DMS 273 treated with DMSO at 0.1 percent for 48 hours (cell line): ENCODE measurements around the gene RIF1.

Source experiments
- DNase-seq: peaks from one replicate; lab custom pipeline; 2025; lab: John Stamatoyannopoulos, UW

Gene RIF1

GRCh38 chr2:151520976-151521375 lies 111.3 kb downstream of the RIF1 start:
- DNase-seq = no peak

DNA sequence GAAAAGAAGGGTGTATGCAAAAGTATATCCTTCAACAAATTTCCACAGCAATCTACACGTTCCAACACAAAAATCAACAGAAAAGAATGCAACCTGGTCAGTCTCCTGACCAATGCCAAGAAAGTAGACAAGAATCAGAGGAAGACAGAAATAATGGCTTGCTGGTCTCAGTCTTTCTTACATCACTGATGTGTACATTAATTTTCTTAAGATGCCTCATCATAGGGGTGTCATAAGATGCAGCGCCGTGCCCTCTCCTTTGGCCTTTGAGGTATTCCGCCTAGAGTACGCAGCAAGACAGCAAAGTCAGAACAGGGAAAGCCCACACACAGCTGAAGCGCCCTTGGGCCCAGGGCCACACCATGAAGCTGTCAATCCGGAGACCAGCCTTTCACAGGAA lies 112.9 kb downstream of the RIF1 start:
- no peak for DNase-seq

DNA sequence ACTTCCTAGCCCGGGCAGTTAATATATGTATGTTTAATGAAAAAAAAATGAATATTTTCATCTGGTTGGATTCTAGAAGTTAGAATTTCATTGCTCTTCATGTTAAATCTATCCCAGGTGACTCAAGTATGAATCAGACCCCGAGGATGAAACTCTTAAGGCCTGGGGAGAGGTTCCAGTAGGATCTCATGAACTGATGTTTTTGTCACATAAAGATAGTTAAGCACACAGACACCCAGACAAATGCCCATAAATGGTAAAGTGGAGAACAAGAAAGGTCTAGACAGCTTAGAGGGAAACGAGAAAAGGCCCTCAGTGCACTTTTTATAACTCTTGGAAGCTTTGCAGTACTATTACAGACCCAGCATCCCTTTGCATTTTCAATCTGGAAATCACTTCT lies 114.1 kb downstream of the RIF1 start:
- DNase-seq = no peak

DNA sequence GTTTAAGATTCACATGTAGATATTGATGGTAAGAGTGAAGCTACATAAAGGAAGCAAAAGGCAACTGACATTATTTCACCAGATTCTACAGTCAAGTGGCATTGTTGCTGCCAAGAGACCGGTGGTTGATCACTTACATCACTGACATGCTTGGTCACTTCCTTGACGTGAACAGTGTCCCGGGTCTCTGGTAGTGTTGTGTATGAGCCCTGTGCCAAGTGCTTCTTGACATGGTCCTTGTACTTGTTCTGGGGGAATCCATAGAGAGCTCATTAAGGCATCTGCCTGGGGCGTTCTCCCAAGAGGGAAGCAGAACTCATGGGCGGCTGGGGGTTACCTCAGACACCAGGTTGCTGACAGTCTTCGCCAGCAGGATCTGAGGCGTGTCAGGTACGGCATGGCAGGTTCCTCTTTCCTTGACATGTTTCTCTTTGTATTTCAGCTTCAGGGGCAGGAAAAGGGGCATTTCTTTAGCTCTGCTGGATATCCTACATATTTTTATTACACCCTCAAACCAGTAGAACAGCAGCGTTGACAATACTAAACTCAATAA lies 116.2 kb downstream of the RIF1 start:
- no peak for DNase-seq

DNA sequence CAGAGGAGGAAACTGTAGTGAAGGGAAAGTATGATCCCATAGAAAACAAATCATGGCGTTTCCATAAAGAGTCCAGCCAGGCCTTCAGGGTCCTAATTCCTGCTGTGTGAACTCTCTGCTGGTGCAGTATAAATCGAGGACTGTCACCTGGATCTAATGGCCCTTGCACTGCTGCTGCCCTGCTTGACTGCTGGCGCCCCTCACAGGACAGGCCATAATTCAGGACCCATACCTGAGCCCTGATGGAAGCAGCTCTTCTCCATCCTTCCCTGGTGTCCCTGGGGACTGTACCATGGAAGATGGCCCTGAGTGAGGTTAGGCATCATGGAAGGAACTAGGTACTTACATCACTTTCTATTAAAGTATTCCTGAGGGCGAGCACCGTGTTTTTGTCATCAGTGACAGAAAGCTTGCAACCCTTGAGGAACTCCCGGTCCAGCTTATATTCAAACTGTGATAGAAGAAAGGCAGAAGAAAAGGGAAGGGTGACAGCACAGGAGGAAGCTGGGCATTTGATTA lies 116.9 kb downstream of the RIF1 start:
- no peak for DNase-seq
